SK-N-SH (cell line): ENCODE measurements around the gene ZDHHC21. TPM values are rescaled to one million over a fixed set of nuclear protein-coding genes. Genes with fewer than 3 reads are reported as not detected.

Experiments
- CTCF ChIA-PET: fragments of 300-600, 350-600 bp; formaldehyde crosslinking; extraction: SDS; loops from one replicate; lab custom pipeline; 2021; lab: Yijun Ruan, JAX
- POLR2A ChIA-PET: fragments of 350-600 bp; sonication (Branson Sonifier 250); formaldehyde crosslinking; extraction: SDS; loops from one replicate; lab custom pipeline; 2020; ENCODE audit warnings: antibody characterized with exemption, inconsistent platforms; lab: Yijun Ruan, JAX
- DNase-seq: peaks from one replicate; pipeline ENCODE4 v3.0.0; 2012
- H2AFZ ChIP-seq: fragments of 200-600 bp; sonication (generic); 2 replicates; pipeline ENCODE4 v1.8.1; 2016; ENCODE audit warnings: antibody characterized with exemption, mild to moderate bottlenecking, low read depth
- H3F3A ChIP-seq: fragments of 200-600 bp; sonication (generic); replicated peaks from 2 replicates; pipeline ENCODE3; 2016; ENCODE audit warnings: antibody characterized with exemption, mild to moderate bottlenecking; ENCODE audit not compliant: insufficient read depth
- H3K27ac ChIP-seq, 2 experiments: fragments of 200-500 bp in 1 of 2; fragments of 200-600 bp in 1 of 2; sonication (Bioruptor generic) in 1 of 2; sonication (generic), shearing (Covaris generic) in 1 of 2; 2 replicates each; pipeline versions ENCODE4 v1.5.1 to v1.6.1; 2014 to 2016; ENCODE audit warnings: low read depth in 2 of 2, inconsistent platforms in 1 of 2, low read length in 1 of 2, mild to moderate bottlenecking in 1 of 2, mixed read lengths in 1 of 2
- H3K27me3 ChIP-seq: fragments of 200-600 bp; sonication (generic), shearing (Covaris generic); 2 replicates; pipeline ENCODE4 v1.6.1; 2016; ENCODE audit warnings: mixed run types; ENCODE audit not compliant: insufficient read depth
- H3K36me3 ChIP-seq, 2 experiments: fragments of 200-500 bp in 1 of 2; fragments of 200-600 bp in 1 of 2; sonication (Bioruptor generic) in 1 of 2; sonication (generic) in 1 of 2; replicated peaks in 1 of 2; 2 replicates each; pipeline versions ENCODE3 to v1.5.1; 2014 to 2016; ENCODE audit warnings: low read length in 1 of 2, mild to moderate bottlenecking in 1 of 2; ENCODE audit not compliant: insufficient read depth in 2 of 2, control insufficient read depth in 1 of 2
- H3K4me1 ChIP-seq, 2 experiments: fragments of 200-500 bp in 1 of 2; fragments of 200-600 bp in 1 of 2; sonication (Bioruptor generic) in 1 of 2; sonication (generic), shearing (Covaris generic) in 1 of 2; 2 replicates each; pipeline versions ENCODE4 v1.5.1 to v1.6.1; 2014 to 2016; ENCODE audit warnings: low read depth in 1 of 2, low read length in 1 of 2, mixed run types in 1 of 2; ENCODE audit not compliant: insufficient read depth in 2 of 2, control insufficient read depth in 1 of 2
- H3K4me2 ChIP-seq: fragments of 200-600 bp; sonication (generic), shearing (Covaris generic); 2 replicates; pipeline ENCODE4 v1.6.1; 2017; ENCODE audit warnings: mixed run types
- H3K4me3 ChIP-seq, 2 experiments: fragments of 200-500 bp in 1 of 2; fragments of 200-600 bp in 1 of 2; sonication (Bioruptor generic) in 1 of 2; sonication (generic), shearing (Covaris generic) in 1 of 2; 2 replicates each; pipeline versions ENCODE4 v1.5.1 to v1.8.1; 2014 to 2016; ENCODE audit warnings: low read depth in 2 of 2, inconsistent platforms in 1 of 2, low read length in 1 of 2, mild to moderate bottlenecking in 1 of 2, mixed read lengths in 1 of 2, moderate library complexity in 1 of 2
- H3K79me2 ChIP-seq: fragments of 200-600 bp; sonication (generic); 2 replicates; pipeline ENCODE4 v1.8.1; 2017; ENCODE audit warnings: mild to moderate bottlenecking; ENCODE audit not compliant: insufficient read depth
- H3K9ac ChIP-seq: fragments of 200-600 bp; sonication (generic); 2 replicates; pipeline ENCODE4 v1.6.1; 2017; ENCODE audit warnings: mixed run types
- H3K9me2 ChIP-seq: fragments of 200-600 bp; sonication (generic); 2 replicates; pipeline ENCODE4 v1.6.1; 2017; ENCODE audit warnings: mixed run types
- H3K9me3 ChIP-seq: fragments of 200-600 bp; sonication (generic); 2 replicates; pipeline ENCODE4 v1.6.1; 2017; ENCODE audit warnings: mixed run types, mild to moderate bottlenecking, moderate library complexity
- H4K20me1 ChIP-seq: fragments of 200-600 bp; sonication (generic); 2 replicates; pipeline ENCODE4 v1.6.1; 2017; ENCODE audit warnings: mild to moderate bottlenecking, mixed run types; ENCODE audit not compliant: insufficient read depth
- CHD2 ChIP-seq: fragments of 150-350 bp; IDR thresholded peaks from 2 replicates; pipeline ENCODE4 v1.6.1; 2018; ENCODE audit warnings: low read length; ENCODE audit not compliant: partially characterized antibody
- CTCF ChIP-seq: fragments of 200-600 bp; sonication (generic); IDR thresholded peaks from 2 replicates; pipeline ENCODE4 v1.6.1; 2017; ENCODE audit warnings: antibody characterized with exemption, mild to moderate bottlenecking, moderate library complexity
- ELF1 ChIP-seq: IDR thresholded peaks from 2 replicates; pipeline ENCODE4 v1.4.0; 2012
- EP300 ChIP-seq, 2 experiments: IDR thresholded peaks; 2 replicates each; pipeline versions ENCODE4 v1.4.0 to v1.6.1; 2012; ENCODE audit warnings: borderline replicate concordance in 1 of 2, low read depth in 1 of 2, low read length in 1 of 2
- EZH2phosphoT487 ChIP-seq: fragments of 200-600 bp; sonication (generic); IDR thresholded peaks from 2 replicates; pipeline ENCODE4 v1.6.1; 2017; ENCODE audit warnings: low read depth, mixed run types, mild to moderate bottlenecking, antibody characterized with exemption, moderate library complexity, borderline replicate concordance
- FOSL2 ChIP-seq: IDR thresholded peaks from 2 replicates; pipeline ENCODE4 v1.4.0; 2012; ENCODE audit warnings: low read depth, mild to moderate bottlenecking, moderate library complexity, borderline replicate concordance
- FOXJ3 ChIP-seq: sonication (generic); formaldehyde crosslinking; IDR thresholded peaks from 2 replicates; pipeline ENCODE4 v1.5.1; 2020; ENCODE audit warnings: mild to moderate bottlenecking, missing genetic modification reagents
- FOXM1 ChIP-seq: IDR thresholded peaks from 2 replicates; pipeline ENCODE4 v1.4.0; 2012; ENCODE audit warnings: low read depth, mild to moderate bottlenecking
- GABPA ChIP-seq: IDR thresholded peaks from 2 replicates; pipeline ENCODE4 v1.4.0; 2012; ENCODE audit warnings: low read depth, mild to moderate bottlenecking
- JUND ChIP-seq: IDR thresholded peaks from 2 replicates; pipeline ENCODE4 v1.4.0; 2012
- MEF2A ChIP-seq: IDR thresholded peaks from 2 replicates; pipeline ENCODE4 v1.4.0; 2012; ENCODE audit warnings: low read depth, borderline replicate concordance
- NRF1 ChIP-seq: IDR thresholded peaks from 2 replicates; pipeline ENCODE4 v1.6.1; 2012; ENCODE audit warnings: low read depth, mild to moderate bottlenecking, low read length
- POLR2AphosphoS5 ChIP-seq: IDR thresholded peaks from 2 replicates; pipeline ENCODE4 v1.6.1; 2012; ENCODE audit warnings: low read depth, low read length
- RFX5 ChIP-seq: IDR thresholded peaks from 2 replicates; pipeline ENCODE4 v1.6.1; 2012; ENCODE audit warnings: mild to moderate bottlenecking, improper control_type of control experiment, low read length
- RXRA ChIP-seq: IDR thresholded peaks from 2 replicates; pipeline ENCODE4 v1.4.0; 2012; ENCODE audit warnings: low read depth, mild to moderate bottlenecking, borderline replicate concordance
- SIN3A ChIP-seq: IDR thresholded peaks from 2 replicates; pipeline ENCODE4 v1.6.1; 2012; ENCODE audit warnings: low read depth, mild to moderate bottlenecking, low read length, moderate library complexity, borderline replicate concordance
- TAF1 ChIP-seq: IDR thresholded peaks from 2 replicates; pipeline ENCODE4 v1.6.1; 2012; ENCODE audit warnings: low read depth, mild to moderate bottlenecking, low read length, moderate library complexity, borderline replicate concordance
- WGBS: methylation state at CpG from one replicate; pipeline ENCODE4 v1.1.6; 2017; ENCODE audit warnings: low lambda C conversion rate; 5-methylcytosine and 5-hydroxymethylcytosine counted together
- polyA plus RNA-seq, 3 experiments: library from polyadenylated mRNA; depleted of rRNA; stranded (reverse); fragments of >200 nt; gene quantifications; 2 replicates each; pipeline ENCODE4 v1.2.3, GENCODE V29; 2012
- TF ChIP-seq, protein P1 (sequence below): IDR thresholded peaks from 2 replicates; pipeline ENCODE4 v1.6.1; 2012; ENCODE audit warnings: mild to moderate bottlenecking, low read depth, low read length, moderate library complexity

ZDHHC21 gene
- polyA plus RNA-seq, 1 of the 3 experiments (the other 2 are of a cell fraction) = 2.9 TPM

- Histone ChIP-seq H3K27me3 (peaks cover 3% of the 10 kb centered on the region; the same call in 1 of the 2 replicates), H3K9me2 (no peaks in the 10 kb centered on the region), H3K4me3 (no peak overlapping the region), H3K4me1 (no peaks in the 10 kb centered on the region; a peak in 1 of 4 replicates), H3K4me2 (no peak overlapping the region), H4K20me1 (no peaks in the 10 kb centered on the region), H2AFZ (no peak overlapping the region), H3K36me3 (no peaks in the 10 kb centered on the region), H3K9me3 (0 out of 2 replicates have a peak, but pooled peaks cover 4% of the 10 kb centered on the region), H3K9ac (no peak overlapping the region), H3F3A (no peaks in the 10 kb centered on the region), H3K27ac (no peak overlapping the region), H3K79me2 (no peaks in the 10 kb centered on the region)
- no peak for DNase-seq
- CTCF ChIA-PET = interaction anchor here (1.0 kb wide), 1 partner anchor 63 kb away, joined by 3 read pairs; no protein-coding TSS in a partner anchor
- WGBS = 36% methylated on average over 4 of the region's 4 CpGs
- TF ChIP-seq ELF1 (no peak), JUND (no peak), FOSL2 (no peak), RXRA (no peak), POLR2AphosphoS5 (no peak), FOXJ3 (CRISPR knock-in tag) (no peak), FOXM1 (no peak), EP300 (IDR thresholded peaks at IDR 0.05; ENCODE audit: borderline replicate concordance in 1 of 2, low read depth in 1 of 2, low read length in 1 of 2) (no peak), NRF1 (no peak), CHD2 (no peak), RFX5 (no peak), MEF2A (no peak), TAF1 (no peak), GABPA (no peak), CTCF (no peak), EZH2phosphoT487 (no peak), SIN3A (no peak)
- TF ChIP-seq, protein P1, sequence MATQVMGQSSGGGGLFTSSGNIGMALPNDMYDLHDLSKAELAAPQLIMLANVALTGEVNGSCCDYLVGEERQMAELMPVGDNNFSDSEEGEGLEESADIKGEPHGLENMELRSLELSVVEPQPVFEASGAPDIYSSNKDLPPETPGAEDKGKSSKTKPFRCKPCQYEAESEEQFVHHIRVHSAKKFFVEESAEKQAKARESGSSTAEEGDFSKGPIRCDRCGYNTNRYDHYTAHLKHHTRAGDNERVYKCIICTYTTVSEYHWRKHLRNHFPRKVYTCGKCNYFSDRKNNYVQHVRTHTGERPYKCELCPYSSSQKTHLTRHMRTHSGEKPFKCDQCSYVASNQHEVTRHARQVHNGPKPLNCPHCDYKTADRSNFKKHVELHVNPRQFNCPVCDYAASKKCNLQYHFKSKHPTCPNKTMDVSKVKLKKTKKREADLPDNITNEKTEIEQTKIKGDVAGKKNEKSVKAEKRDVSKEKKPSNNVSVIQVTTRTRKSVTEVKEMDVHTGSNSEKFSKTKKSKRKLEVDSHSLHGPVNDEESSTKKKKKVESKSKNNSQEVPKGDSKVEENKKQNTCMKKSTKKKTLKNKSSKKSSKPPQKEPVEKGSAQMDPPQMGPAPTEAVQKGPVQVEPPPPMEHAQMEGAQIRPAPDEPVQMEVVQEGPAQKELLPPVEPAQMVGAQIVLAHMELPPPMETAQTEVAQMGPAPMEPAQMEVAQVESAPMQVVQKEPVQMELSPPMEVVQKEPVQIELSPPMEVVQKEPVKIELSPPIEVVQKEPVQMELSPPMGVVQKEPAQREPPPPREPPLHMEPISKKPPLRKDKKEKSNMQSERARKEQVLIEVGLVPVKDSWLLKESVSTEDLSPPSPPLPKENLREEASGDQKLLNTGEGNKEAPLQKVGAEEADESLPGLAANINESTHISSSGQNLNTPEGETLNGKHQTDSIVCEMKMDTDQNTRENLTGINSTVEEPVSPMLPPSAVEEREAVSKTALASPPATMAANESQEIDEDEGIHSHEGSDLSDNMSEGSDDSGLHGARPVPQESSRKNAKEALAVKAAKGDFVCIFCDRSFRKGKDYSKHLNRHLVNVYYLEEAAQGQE = no peak
- TF ChIP-seq, all 33 proteins: peak for 0
- POLR2A ChIA-PET = no interaction called here
These were observed 21.9 kb upstream of the ZDHHC21 start for GRCh38 chr9:14715102-14715501.
